Caki2 (cell line): ENCODE results near the gene MTFMT. TPM values are rescaled to one million over a fixed set of nuclear protein-coding genes. Genes with fewer than 3 reads are reported as not detected.

Source experiments
- DNase-seq: peaks from one replicate; pipeline ENCODE4 v3.0.0-alpha.2; 2015; ENCODE audit warnings: low read depth
- in situ Hi-C: cut with HindIII; loops from 2 replicates; pipeline ENCODE4 v1.10.0; 2016; ENCODE audit warnings: low sequenced_read_pairs, low pct_unique_long_range_greater_than_20kb, mixed read lengths
- total RNA-seq: library from RNA; depleted of rRNA; stranded (reverse); fragments of >200 nt; shearing (Covaris generic); gene quantifications from 2 replicates; pipeline ENCODE4 v1.2.3, GENCODE V29; 2014; ENCODE audit warnings: low replicate concordance

Gene MTFMT
- total RNA-seq, 1 experiment from 2014 or later, result 23.6 TPM

GRCh38 chr15:65006876-65007275 is 22.6 kb downstream of the MTFMT start:
- in situ Hi-C loops, result no loop called here
- no peak for DNase-seq

GRCh38 chr15:65004993-65005392 is 24.4 kb downstream of the MTFMT start:
- no peak for DNase-seq
- in situ Hi-C loops, result no loop called here

DNA sequence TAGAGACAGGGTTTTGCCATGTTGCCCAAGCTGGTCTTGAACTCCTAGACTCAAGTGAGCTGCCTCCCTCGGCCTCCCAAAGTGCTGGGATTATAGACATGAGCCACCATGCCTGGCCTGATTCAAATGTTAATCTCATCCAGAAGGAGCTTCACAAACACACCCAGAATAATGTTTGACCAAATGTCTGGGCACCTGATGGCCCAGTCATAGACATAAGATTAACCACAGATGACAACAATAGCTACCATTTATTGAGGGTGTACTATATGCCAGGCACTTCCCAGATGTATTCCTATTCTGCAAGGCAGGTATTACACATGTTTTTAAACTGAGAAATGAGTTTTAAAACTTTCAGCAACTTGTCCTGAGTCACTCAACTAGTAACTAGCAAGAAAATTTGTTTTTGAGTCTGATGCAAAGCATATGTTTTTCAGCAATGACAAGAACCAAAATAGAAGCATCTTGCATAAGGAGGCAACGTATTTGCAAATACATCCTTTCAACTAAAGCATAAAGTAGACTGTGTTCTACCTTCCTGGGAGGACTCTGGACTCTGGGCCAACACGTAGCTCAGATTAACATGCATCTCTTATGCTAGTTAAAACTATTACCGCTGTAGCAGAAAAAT is 31.6 kb downstream of the MTFMT start:
- no peak for DNase-seq
- in situ Hi-C loops, result no loop called here

DNA sequence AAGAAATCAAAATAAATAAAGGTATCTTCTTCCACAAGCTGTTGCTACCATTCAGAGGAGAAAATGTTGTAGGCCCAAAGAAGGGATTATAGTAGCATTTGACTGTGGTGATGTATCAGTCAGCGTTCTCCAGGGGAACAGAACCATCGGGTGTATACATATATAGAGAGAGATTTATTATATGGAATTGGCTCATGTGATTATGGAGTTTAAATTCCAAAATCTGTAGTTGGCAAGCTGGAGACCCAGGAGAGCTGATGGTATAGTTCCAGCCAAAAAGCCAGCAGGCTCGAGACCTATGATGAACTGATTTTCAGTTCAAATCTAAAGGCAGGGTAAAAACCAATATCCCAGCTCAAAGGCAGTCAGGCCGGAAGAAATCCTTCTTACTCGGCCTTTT is 32.4 kb downstream of the MTFMT start:
- in situ Hi-C loops, result no loop called here
- DNase-seq, result no peak

GRCh38 chr15:64993290-64993689 is 36.1 kb downstream of the MTFMT start:
- in situ Hi-C loops, result no loop called here
- DNase-seq, result no peak

GRCh38 chr15:64991536-64992135 is 37.8 kb downstream of the MTFMT start:
- no peak for DNase-seq
- in situ Hi-C loops, result no loop called here

- in situ Hi-C loops, result no loop called here
- no peak for DNase-seq
These were observed 39.3 kb downstream of the MTFMT start for GRCh38 chr15:64990168-64990470.

GRCh38 chr15:64989416-64990167 is 39.8 kb downstream of the MTFMT start, which contains the start of gene SPG21:
Gene SPG21 (minus strand): TSS chr15:64989914. CDS start chr15:64983569, 6,345 bp downstream.
- DNase-seq, result peak; percentile 96
- in situ Hi-C loops, result no loop called here

DNA sequence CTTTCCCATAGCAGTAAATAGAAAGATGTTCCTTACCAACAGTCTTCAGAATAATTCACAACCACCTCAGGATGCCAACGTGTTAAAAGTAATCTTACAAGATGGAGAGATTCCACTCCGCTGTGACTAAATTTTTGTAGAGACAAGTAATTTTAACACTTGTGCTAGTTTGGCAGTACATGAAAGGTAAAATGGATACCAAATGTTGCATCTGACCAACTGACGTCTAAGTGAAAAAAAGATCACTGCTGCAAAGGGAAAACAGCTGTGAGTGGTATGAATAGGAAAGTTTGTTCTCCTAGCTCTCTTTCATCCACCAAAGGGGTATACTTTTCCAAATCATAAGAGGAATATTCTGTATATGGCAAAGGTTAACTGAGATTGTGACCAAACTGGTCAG is 42.3 kb downstream of the MTFMT start:
- no peak for DNase-seq
- in situ Hi-C loops, result no loop called here

GRCh38 chr15:64985366-64986033 is 43.9 kb downstream of the MTFMT start:
- in situ Hi-C loops, result no loop called here
- no peak for DNase-seq

GRCh38 chr15:64982472-64982871 is 47.0 kb downstream of the MTFMT start:
- in situ Hi-C loops, result no loop called here
- DNase-seq, result no peak

DNA sequence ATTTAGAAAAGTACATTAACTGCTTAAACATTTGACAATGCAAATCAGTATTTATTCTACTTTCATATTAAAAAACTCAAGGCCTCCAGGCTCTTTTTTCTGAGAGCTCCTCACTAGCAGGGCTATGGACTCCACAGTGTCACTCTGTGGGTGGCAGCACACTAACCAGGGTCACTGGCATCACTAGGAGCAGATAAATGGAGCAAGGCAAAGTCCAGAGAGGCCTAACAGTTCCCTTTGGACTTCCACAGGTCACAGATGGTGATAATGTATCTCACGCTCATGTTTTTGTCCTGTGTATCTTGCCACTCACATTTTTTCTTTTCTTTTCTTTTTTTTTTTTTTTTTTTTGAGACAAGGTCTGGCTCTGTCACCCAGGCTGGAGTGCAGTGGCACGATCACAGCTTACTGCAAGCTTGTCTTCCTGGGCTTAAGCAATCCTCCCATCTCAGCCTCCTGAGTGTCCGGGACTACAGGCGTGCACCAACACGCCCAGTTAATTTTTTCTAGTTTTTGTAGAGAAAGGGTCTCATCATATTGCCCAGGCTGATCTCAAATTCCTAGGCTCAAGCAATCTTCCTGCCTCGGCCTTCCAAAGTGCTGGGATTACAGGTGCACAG is 47.5 kb downstream of the MTFMT start:
- in situ Hi-C loops, result no loop called here
- DNase-seq, result no peak

DNA sequence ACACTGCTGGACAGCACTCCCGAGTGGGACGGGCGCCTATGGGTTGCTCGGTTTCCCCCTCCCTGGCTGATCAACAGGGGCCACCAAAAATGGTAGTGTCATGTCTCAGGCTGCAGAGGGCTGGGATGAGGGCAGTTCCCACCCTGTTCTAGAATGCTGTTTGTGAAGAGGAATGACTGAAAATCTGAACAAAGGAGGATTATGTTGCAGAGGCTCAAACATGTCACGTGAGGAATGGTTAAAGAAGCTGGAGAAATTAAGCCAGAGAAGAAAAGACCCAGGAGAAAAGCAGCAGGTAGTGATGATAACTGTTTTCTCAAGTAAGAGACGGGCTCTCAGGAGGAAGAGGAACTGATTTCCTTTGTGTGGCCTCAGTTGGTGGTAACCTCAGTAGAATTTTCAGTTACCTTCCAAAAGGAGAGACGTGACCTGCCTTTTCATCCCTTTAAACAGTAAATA is 50.2 kb downstream of the MTFMT start:
- DNase-seq, result no peak
- in situ Hi-C loops, result no loop called here

GRCh38 chr15:64975390-64975789 is 54.0 kb downstream of the MTFMT start:
- no peak for DNase-seq
- in situ Hi-C loops, result no loop called here

DNA sequence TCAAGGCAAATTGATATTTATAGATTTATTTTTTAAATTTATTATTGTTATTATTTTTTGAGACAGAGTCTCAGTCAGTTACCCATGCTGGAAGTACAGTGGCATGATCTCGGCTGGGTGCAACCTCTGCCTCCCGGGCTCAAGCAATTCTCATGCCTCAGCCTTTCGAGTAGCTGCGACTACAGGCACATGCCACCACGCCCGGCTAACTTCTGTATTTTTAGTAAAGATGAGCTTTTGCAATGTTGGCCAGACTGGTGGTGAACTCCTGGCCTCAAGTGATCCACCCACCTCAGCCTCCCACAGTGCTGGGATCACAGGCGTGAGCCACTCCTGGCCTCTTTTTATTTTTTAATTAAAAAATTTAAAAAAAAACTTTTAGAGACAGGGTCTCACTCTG is 58.7 kb downstream of the MTFMT start:
- in situ Hi-C loops, result no loop called here
- DNase-seq, result no peak

DNA sequence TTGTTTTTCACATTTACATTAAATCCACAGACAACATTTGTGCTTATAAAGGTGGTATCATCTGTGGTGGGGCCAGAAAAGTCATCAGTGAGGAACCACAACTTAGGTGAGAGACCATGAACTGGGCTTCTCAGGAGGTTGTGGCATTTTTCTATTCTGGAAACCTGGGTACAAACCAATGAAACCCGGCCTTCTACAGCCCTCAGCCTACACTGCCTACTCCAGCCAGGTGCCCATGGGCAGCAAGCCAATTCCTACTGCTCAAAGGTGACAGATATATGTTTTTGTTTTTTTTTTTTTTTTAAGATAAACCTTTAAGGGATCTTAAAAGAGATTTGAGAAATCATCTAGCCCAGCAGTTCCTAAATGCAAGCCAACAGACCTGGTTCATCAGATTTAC is 60.0 kb downstream of the MTFMT start:
- no peak for DNase-seq
- in situ Hi-C loops, result no loop called here

DNA sequence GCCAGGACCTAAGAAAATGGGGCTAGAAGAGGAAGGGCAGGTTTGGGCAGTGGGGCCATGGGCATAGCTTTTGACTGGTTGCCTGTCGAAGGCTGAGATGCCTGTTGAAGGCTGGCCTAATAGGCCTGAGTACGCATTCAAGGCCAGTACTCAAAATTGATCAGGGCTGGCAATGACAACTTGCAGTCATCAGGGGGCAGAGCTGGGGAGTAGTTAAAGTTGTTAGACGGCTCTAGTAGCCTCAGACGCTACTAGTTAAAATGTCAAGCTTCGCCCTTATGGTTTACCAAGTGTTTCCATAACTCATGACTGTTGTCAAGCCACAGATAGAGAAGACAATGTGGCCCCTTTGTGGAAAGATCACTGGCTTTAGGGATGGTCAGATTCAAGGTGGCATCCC is 68.4 kb downstream of the MTFMT start:
- DNase-seq, result no peak
- in situ Hi-C loops, result no loop called here

DNA sequence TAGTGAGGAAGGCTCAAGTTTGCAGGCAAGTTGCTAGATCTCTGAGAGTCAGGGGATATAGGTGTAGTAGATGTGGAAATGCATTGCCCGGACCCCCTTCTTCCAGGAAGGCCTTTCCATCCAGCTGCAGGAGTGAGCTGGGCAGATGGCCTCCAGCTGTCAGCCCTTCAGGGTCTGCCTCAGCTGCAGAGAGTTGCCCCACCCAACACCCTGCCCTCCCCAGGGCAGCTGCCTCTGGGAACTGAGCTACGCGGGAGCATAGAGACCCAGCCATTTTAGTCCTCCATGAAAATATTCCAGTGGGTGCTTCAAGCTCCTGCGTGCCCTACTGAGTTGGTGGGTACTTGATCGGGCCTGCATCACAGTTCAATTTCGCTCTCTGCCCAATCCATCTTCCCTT is 69.3 kb downstream of the MTFMT start:
- in situ Hi-C loops, result no loop called here
- DNase-seq, result no peak

DNA sequence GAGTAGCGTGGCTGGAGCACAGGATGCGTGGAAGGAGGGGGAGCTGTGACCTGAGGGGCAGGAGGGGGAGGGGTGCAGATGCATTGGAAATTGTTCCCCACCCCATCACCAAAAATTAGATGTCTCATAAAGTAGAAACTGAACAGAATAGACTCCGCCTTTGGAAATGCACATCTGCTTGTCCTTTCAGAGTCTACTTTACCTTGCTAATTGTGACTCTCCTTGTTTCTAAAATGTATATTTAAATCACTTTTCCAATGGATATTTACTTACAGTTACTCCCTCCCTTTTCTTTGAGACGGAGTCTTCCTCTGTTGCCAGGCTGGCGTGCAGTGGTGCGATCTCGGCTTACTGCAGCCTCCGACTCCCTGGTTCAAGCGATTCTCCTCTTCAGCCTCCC is 70.3 kb downstream of the MTFMT start:
- in situ Hi-C loops, result no loop called here
- no peak for DNase-seq
